ENCODE results near the gene NFKBIL1.
A peak's percentile ranks its signal among the peaks of the same experiment; 100 is the strongest.

Gene NFKBIL1

DNA sequence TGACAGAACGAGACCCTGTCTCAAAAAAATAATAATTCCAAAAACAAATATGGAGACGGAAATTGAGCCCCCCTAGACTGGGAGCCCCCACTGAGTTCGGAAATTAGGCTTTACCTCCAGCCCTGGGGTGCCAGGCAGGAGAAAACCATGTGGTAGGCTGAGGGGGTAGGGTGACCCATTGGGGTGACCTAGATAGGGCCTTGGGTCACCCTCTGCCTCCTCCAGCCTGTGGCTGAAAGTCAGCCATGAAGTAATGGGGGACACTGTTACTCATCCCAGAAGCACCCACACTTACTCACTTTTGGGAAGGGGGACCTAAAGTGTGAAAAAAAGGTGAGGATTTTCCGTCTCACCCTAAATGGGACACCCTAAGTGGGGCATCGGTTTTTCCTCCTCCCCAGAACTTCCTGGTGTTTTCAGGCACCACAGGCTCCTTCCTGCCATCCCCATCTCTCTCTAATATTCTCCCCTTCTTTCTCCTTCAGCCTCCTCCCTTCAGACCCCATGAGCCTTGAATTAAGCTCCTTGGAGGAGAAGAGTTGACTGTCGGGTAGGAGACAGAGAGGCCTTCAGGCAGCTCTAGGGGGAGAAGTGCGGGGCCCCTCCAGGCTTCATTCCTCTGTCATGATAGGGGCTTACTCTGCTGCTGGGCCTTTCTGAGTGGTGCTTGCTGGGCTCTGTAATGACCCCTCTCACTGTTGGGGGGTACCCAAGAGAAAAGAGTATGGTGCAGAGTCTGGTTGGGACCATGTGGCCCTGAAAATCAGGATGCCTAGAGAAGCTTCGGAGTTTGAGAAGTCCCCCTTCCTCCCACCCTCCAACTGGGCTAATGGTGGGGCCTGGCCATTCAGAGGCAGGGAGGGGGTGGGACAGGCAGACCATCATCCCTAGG lies 32.4 kb downstream of the NFKBIL1 start:
- TF ChIP-seq CTCF (conservative IDR thresholded peaks at IDR 0.05; ENCODE audit: low read depth) = no peak
- POLR2A ChIA-PET (ENCODE audit: low non-redundant PET) = no interaction called here

DNA sequence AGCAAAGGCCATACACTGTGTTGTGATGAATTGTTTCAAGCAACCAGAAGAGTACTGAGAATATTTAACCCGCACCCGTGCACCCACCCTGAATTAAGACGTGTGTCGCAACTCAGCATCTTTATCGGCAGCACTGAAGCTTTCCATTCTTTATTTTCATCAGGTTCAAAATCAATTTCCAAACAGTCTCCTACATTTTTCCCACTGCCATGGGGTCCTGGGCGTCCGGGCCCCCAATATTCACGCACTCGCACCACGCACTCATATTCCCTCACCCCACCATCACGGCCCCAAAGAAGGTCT lies 33.0 kb downstream of the NFKBIL1 start:
- CTCF ChIA-PET = interaction anchor here (0.6 to 3.7 kb wide), 9 partner anchors 12 to 43 kb away, joined by 3 to 33 read pairs (median 5); partner anchors contain the start of genes ATP6V1G2 and NFKBIL1
- DNase-seq (ENCODE audit: low spot score) = no peak
- TF ChIP-seq CTCF (conservative IDR thresholded peaks at IDR 0.05; ENCODE audit: low read depth) = no peak
- H3K27ac ChIP-seq = no peak overlapping the region
- POLR2A ChIA-PET (ENCODE audit: low non-redundant PET) = no interaction called here

More for the DNA sequence above, 32.4 kb downstream of the NFKBIL1 start:
- no peak for DNase-seq (ENCODE audit: low spot score)
- CTCF ChIA-PET = interaction anchor here (0.6 to 3.7 kb wide), 8 partner anchors 12 to 43 kb away, joined by 3 to 33 read pairs (median 5); partner anchors contain the start of genes ATP6V1G2 and NFKBIL1
- H3K27ac ChIP-seq = no peak overlapping the region

DNA sequence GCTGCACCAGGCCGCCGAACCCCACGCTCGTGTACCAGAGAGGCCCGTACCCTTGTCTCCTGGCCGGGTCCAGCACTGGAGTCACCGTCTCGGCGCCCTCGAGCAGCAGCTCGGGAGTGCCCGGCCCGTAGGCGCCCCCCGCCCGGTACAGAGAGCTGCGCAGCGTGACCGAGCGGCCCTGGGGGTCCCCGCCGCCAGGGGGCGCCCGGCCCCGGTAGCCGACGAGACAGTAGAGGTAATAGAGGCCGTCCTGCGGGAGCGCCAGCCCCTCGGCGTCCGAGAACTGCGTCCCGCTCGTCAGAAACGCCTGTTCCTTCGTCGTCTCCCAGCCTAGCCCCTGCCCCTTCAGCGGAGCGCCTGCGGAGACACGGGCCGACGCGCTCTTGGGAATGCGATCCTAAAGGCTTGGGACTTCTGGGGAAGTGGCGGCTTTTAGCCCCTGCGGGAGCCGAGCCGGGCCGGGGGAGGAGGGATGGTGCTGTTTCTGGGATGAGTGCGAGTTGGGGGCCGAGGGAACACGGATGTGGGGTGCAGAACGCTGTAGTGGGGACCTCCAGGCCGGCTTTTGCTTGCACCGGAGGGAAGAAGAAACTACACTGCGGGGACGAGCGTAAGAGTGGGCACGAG lies 33.5 kb downstream of the NFKBIL1 start:
- H3K27ac ChIP-seq = peak overlapping the region; percentile 43
- TF ChIP-seq CTCF (conservative IDR thresholded peaks at IDR 0.05; ENCODE audit: low read depth) = peak; percentile 96
- POLR2A ChIA-PET (ENCODE audit: low non-redundant PET) = interaction anchor here (1.2 kb wide), 1 partner anchor 18 kb away, joined by 3 read pairs; no protein-coding TSS in a partner anchor
- CTCF ChIA-PET = interaction anchor here (0.6 to 3.7 kb wide), 12 partner anchors 13 to 230 kb away, joined by 3 to 33 read pairs (median 5); partner anchors contain the start of genes ATP6V1G2 and NFKBIL1
- DNase-seq (ENCODE audit: low spot score) = peak; percentile 83

- peak overlapping the region; percentile 43 for H3K27ac ChIP-seq
- DNase-seq (ENCODE audit: low spot score) = no peak
- ChIA-PET CTCF (interaction anchor here (0.6 to 3.7 kb wide), 11 partner anchors 14 to 231 kb away, joined by 3 to 33 read pairs (median 5); partner anchors contain the start of gene ATP6V1G2), POLR2A (ENCODE audit: low non-redundant PET) (interaction anchor here (1.2 kb wide), 1 partner anchor 17 kb away, joined by 3 read pairs; no protein-coding TSS in a partner anchor)
- TF ChIP-seq CTCF (conservative IDR thresholded peaks at IDR 0.05; ENCODE audit: low read depth) = no peak
Measured at GRCh38 chr6:31581434-31582229, 34.2 kb downstream of the NFKBIL1 start.

- POLR2A ChIA-PET (ENCODE audit: low non-redundant PET) = no interaction called here
- H3K27ac ChIP-seq = peak within 1 kb of the TSS; percentile 43
- no peak for TF ChIP-seq CTCF (conservative IDR thresholded peaks at IDR 0.05; ENCODE audit: low read depth)
- no peak for DNase-seq (ENCODE audit: low spot score)
- CTCF ChIA-PET = interaction anchor here (0.8 to 2.9 kb wide), 3 partner anchors 16 to 36 kb away, joined by 4 to 13 read pairs (median 8); partner anchors contain the start of gene ATP6V1G2
Measured at GRCh38 chr6:31582230-31582643, 34.8 kb downstream of the NFKBIL1 start, which contains the start of gene LTB. LTB (minus strand) TSS chr6:31582424; CDS start chr6:31582417, 7 bp downstream.
